ENCODE data around the gene DGKD. TPM values are rescaled to one million over a fixed set of nuclear protein-coding genes. Genes with fewer than 3 reads are reported as not detected.
A peak's percentile ranks its signal among the peaks of the same experiment; 100 is the strongest.

Gene DGKD
- total and polyA plus RNA-seq, 9 of the 15 experiments (the other 6 are each of a cell fraction or from before 2014, with no cell fraction given) = 0.52 to 29.5 (median 10.6) TPM

GRCh38 chr2:233439191-233439590, 84.9 kb downstream of the DGKD start (continued):
- TF ChIP-seq ATF1 (CRISPR knock-in tag; IDR thresholded peaks at IDR 0.05) (no peak), ATF1 (tag; IDR thresholded peaks at IDR 0.05) (no peak), ZNF311 (CRISPR knock-in tag; IDR thresholded peaks at IDR 0.05) (no peak), CTCFL (IDR thresholded peaks at IDR 0.05; ENCODE audit: borderline replicate concordance, insufficient read depth, low read depth, low read length, poor library complexity, severe bottlenecking) (no peak), RFX7 (CRISPR knock-in tag; IDR thresholded peaks at IDR 0.05) (no peak), KAT8 (IDR thresholded peaks at IDR 0.05; ENCODE audit: low read depth) (no peak), TCF3 (CRISPR knock-in tag; IDR thresholded peaks at IDR 0.05) (0 out of 2 replicates have a peak, but pooled peaks have one; percentile 10)

- no peaks in the 10 kb centered on the region for H3K9me3 ChIP-seq (replicated peaks; ENCODE audit: control insufficient read depth, insufficient read depth, low read depth, low read length)
- ATAC-seq (no peak), DNase-seq (ENCODE audit: extremely low read depth in 1 of 4, low spot score in 3 of 4) (no peak), FAIRE-seq (no peak)
- BruUV-seq (replicated peaks) = no TSS peak
- no peaks in the 10 kb centered on the region for H3K9me1 ChIP-seq (ENCODE audit: control insufficient read depth, insufficient read depth, low read length)
- no peaks in the 10 kb centered on the region for H3K79me2 ChIP-seq (ENCODE audit: control insufficient read depth, insufficient read depth, low read length)
- peaks cover 38% of the 10 kb centered on the region; the same call in 2 of the 3 replicates for H3K36me3 ChIP-seq (ENCODE audit: control insufficient read depth, insufficient read depth, low read length)
- 92% methylated on average over 10 of the region's 17 CpGs for WGBS (ENCODE audit: insufficient coverage, low coverage, missing lambda C conversion rate)
- H4K20me1 ChIP-seq (replicated peaks; ENCODE audit: control insufficient read depth, insufficient read depth, low read length) = no peaks in the 10 kb centered on the region
- H3K4me1 ChIP-seq (replicated peaks in 1 of 2; ENCODE audit: control insufficient read depth in 2 of 2, insufficient read depth in 2 of 2, low read length in 2 of 2) = no peaks in the 10 kb centered on the region; a peak in 2 of 5 replicates
- no peak overlapping the region for H3K27ac ChIP-seq (ENCODE audit: extremely low read depth, low read depth, low read length)
- H2AFZ ChIP-seq (ENCODE audit: low read depth, low read length) = no peak overlapping the region
- H3K4me2 ChIP-seq (ENCODE audit: insufficient read depth, low read length) = no peak overlapping the region
- in situ Hi-C loops (cut with MboI) = no loop called here
- ChIA-PET CTCF (ENCODE audit: low intra/inter-chr PET ratio) (no interaction called here), POLR2A (interaction anchor here (0.6 kb wide), 2 partner anchors 254 to 759 kb away, joined by 3 read pairs; no protein-coding TSS in a partner anchor)
- H3K9ac ChIP-seq (ENCODE audit: insufficient read depth in 1 of 2, low read depth in 2 of 2, low read length in 2 of 2) = peak overlapping the region in 1 of 2 experiments; percentile 58; a peak in 2 of 4 replicates
- intact Hi-C loops (cut with micrococcal nuclease) = loop anchor here (10.0 kb wide), 1 partner anchor 176 kb away; no protein-coding TSS in a partner anchor
- no peaks in the 10 kb centered on the region for H3K27me3 ChIP-seq (ENCODE audit: control insufficient read depth in 2 of 2, insufficient read depth in 2 of 2, low read length in 2 of 2)
- no peak overlapping the region for H3K4me3 ChIP-seq
- TF ChIP-seq RREB1 (CRISPR knock-in tag; IDR thresholded peaks at IDR 0.05) (no peak), PCBP1 (IDR thresholded peaks at IDR 0.05; ENCODE audit: low read depth, low read length, poor library complexity, severe bottlenecking) (no peak), CBFA2T3 (IDR thresholded peaks at IDR 0.05) (no peak)
Measured at GRCh38 chr2:233440314-233440713, 86.0 kb downstream of the DGKD start.
